Neuronal stem cell (in vitro differentiated cells): ENCODE data around the gene INHBB.
A peak's percentile ranks its signal among the peaks of the same experiment; 100 is the strongest.

Source experiments
- DNase-seq: peaks from one replicate; pipeline ENCODE4 v3.0.0-alpha.2; 2013; ENCODE audit warnings: low spot score
- H2AFZ ChIP-seq: one replicate; pipeline ENCODE4 v1.6.1; 2013; ENCODE audit warnings: mild to moderate bottlenecking, low read length, inconsistent platforms
- H2AK5ac ChIP-seq: 2 replicates; pipeline ENCODE4 v1.6.1; 2013; ENCODE audit warnings: low read depth, mild to moderate bottlenecking, inconsistent platforms, low read length, moderate library complexity, mixed read lengths
- H2BK120ac ChIP-seq: 2 replicates; pipeline ENCODE4 v1.6.1; 2013; ENCODE audit warnings: low read depth, mild to moderate bottlenecking, inconsistent platforms, low read length, moderate library complexity, mixed read lengths
- H2BK12ac ChIP-seq: one replicate; pipeline ENCODE4 v1.6.1; 2013; ENCODE audit warnings: low read length, inconsistent platforms
- H2BK15ac ChIP-seq: 2 replicates; pipeline ENCODE4 v1.6.1; 2013; ENCODE audit warnings: mild to moderate bottlenecking, low read length, inconsistent platforms, mixed read lengths
- H2BK5ac ChIP-seq: one replicate; pipeline ENCODE4 v1.6.1; 2013; ENCODE audit warnings: inconsistent platforms, mild to moderate bottlenecking, low read length, moderate library complexity
- H3K14ac ChIP-seq: one replicate; pipeline ENCODE4 v1.6.1; 2013; ENCODE audit warnings: low read length, inconsistent platforms
- H3K18ac ChIP-seq: 2 replicates; pipeline ENCODE4 v1.6.1; 2013; ENCODE audit warnings: low read length, inconsistent platforms
- H3K23ac ChIP-seq: 2 replicates; pipeline ENCODE4 v1.6.1; 2013; ENCODE audit warnings: low read depth, mild to moderate bottlenecking, mixed read lengths, low read length, inconsistent platforms; ENCODE audit not compliant: poor library complexity
- H3K27ac ChIP-seq: replicated peaks from 3 replicates; pipeline ENCODE4 v1.5.1; 2013; ENCODE audit warnings: low read length, inconsistent platforms
- H3K27me3 ChIP-seq, 3 experiments: 2 replicates each; pipeline ENCODE4 v1.6.1; 2013; ENCODE audit warnings: low read length in 3 of 3, mild to moderate bottlenecking in 2 of 3, inconsistent platforms in 1 of 3, low read depth in 1 of 3, mixed read lengths in 1 of 3, moderate library complexity in 1 of 3; ENCODE audit not compliant: control insufficient read depth in 3 of 3, insufficient read depth in 3 of 3
- H3K36me3 ChIP-seq, 2 donors: replicated peaks in 1 of 2; 2 replicates each; pipeline ENCODE4 v1.6.1; 2013; ENCODE audit warnings: low read length in 2 of 2; ENCODE audit not compliant: control insufficient read depth in 2 of 2, insufficient read depth in 2 of 2
- H3K4ac ChIP-seq: 2 replicates; pipeline ENCODE4 v1.6.1; 2013; ENCODE audit warnings: inconsistent platforms, mild to moderate bottlenecking, low read length, moderate library complexity
- H3K4me1 ChIP-seq, 2 donors: 1 replicate in 1 of 2; 2 replicates in 1 of 2; pipeline ENCODE4 v1.6.1; 2013; ENCODE audit warnings: low read length in 2 of 2, low read depth in 1 of 2; ENCODE audit not compliant: control insufficient read depth in 2 of 2, insufficient read depth in 1 of 2
- H3K4me2 ChIP-seq: one replicate; pipeline ENCODE4 v1.6.1; 2013; ENCODE audit warnings: mild to moderate bottlenecking, low read length, inconsistent platforms; ENCODE audit not compliant: insufficient read depth, poor library complexity, severe bottlenecking
- H3K4me3 ChIP-seq, 2 donors: 2 replicates each; pipeline ENCODE4 v1.5.1; 2013; ENCODE audit warnings: low read length in 2 of 2, mild to moderate bottlenecking in 2 of 2, inconsistent platforms in 1 of 2, moderate library complexity in 1 of 2
- H3K79me1 ChIP-seq: one replicate; pipeline ENCODE4 v1.6.1; 2013; ENCODE audit warnings: low read depth, mild to moderate bottlenecking, inconsistent platforms, low read length, moderate library complexity
- H3K9ac ChIP-seq: one replicate; pipeline ENCODE4 v1.6.1; 2013; ENCODE audit warnings: mild to moderate bottlenecking, low read depth, low read length, inconsistent platforms; ENCODE audit not compliant: poor library complexity
- H3K9me3 ChIP-seq, 2 donors: replicated peaks in 1 of 2; 2 replicates each; pipeline versions ENCODE3 to v1.6.1; 2013; ENCODE audit warnings: low read length in 2 of 2, mild to moderate bottlenecking in 2 of 2, inconsistent platforms in 1 of 2, low read depth in 1 of 2, mixed read lengths in 1 of 2, moderate library complexity in 1 of 2; ENCODE audit not compliant: control insufficient read depth in 2 of 2, insufficient read depth in 1 of 2
- H4K8ac ChIP-seq: one replicate; pipeline ENCODE4 v1.6.1; 2013; ENCODE audit warnings: low read depth, mild to moderate bottlenecking, inconsistent platforms, low read length, moderate library complexity
- H4K91ac ChIP-seq: one replicate; pipeline ENCODE4 v1.6.1; 2013; ENCODE audit warnings: low read length, low read depth, mild to moderate bottlenecking, inconsistent platforms; ENCODE audit not compliant: poor library complexity
- WGBS, 2 donors: extraction: QIAGEN DNeasy Blood & Tissue Kit; methylation state at CpG; one replicate each; pipeline ENCODE4 v1.1.7; 2013; ENCODE audit warnings: missing lambda C conversion rate in 2 of 2, mixed read lengths in 1 of 2; ENCODE audit not compliant: insufficient read length in 2 of 2, insufficient replicate concordance in 1 of 2; ENCODE audit errors: extremely low coverage in 2 of 2; 5-methylcytosine and 5-hydroxymethylcytosine counted together

Gene INHBB

DNA sequence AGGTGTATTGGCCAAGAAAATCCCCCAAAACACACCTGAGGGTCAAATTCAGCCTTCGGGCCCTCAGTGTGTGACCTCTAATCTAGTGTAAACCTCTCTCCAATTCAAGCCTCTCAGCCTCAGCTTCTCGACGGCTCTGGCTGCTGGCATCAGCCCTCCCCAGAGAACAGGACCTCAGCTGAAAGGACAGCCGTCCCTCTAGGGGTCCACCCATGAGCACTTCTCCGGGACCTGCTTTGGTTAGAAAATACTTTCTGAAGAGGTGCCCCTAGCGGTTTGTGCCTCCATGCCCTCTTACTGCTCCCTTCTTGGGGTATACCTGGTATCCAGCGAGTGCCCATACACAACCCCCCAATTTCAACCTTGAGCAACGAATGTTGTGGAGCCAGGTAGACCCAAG, 48.8 kb downstream of the INHBB start:
- Histone ChIP-seq H2BK120ac (peak overlapping the region; percentile 54), H2AFZ (no peak overlapping the region), H3K14ac (no peak overlapping the region), H2AK5ac (no peak overlapping the region), H3K4me3 (no peak overlapping the region), H2BK5ac (no peak overlapping the region), H3K36me3 (peaks cover 0 to 1% of the 10 kb centered on the region in 2 donors), H3K27me3 (peaks cover 0 to 50% (median 0%) of the 10 kb centered on the region in 3 experiments), H3K9me3 (no peaks in the 10 kb centered on the region), H3K4me1 (peaks cover 0 to 3% of the 10 kb centered on the region in 2 donors), H2BK15ac (no peak overlapping the region), H2BK12ac (no peak overlapping the region), H3K18ac (no peak overlapping the region), H4K8ac (no peak overlapping the region), H3K79me1 (peaks cover 2% of the 10 kb centered on the region), H3K9ac (peak overlapping the region; percentile 40), H3K23ac (no peak overlapping the region), H3K4me2 (no peak overlapping the region), H4K91ac (no peak overlapping the region), H3K27ac (no peak overlapping the region), H3K4ac (peak overlapping the region; percentile 42)
- DNase-seq: no peak
- no CpG with 5 or more reads among the region's 8 CpGs for WGBS, 2 donors

DNA sequence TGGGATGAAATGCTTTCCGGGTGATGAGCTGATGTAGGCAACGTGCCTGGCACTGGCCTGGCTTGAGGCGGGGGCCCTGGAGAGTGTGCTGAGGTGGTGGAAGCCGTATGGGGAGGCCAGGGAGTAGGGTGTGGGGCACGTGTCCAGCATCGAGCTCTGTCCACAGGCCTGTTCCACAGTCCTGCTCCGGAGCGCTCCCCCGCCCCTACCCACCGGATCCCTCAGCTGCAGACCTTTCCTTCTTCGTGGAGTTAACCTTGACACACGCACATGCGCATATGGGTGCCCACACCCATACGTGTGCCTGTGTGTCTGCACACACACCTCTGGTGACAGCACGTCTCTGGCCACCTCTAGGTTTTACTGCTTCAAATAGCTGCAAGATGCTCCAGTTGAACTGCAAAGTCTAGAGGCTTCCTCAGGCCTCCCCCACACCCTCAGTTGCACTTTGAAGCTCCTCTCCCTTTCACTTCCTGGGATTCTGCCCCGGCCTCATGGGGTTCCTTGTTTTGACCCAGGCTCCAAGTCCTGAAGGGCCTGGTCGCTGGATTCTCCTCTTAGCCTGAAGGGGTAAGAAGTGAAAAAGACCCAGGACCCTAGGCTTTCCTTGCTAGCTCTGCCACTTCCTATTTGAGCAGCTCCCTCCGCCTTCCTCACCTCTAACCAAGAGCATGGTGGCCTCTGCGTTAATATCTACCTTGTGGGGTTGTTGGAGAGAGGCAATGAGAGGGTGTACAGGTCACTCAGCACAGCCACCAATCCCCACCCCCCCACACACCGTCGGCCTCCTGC, 49.5 kb downstream of the INHBB start:
- no peak for DNase-seq
- no peak overlapping the region for H3K4me2 ChIP-seq

DNA sequence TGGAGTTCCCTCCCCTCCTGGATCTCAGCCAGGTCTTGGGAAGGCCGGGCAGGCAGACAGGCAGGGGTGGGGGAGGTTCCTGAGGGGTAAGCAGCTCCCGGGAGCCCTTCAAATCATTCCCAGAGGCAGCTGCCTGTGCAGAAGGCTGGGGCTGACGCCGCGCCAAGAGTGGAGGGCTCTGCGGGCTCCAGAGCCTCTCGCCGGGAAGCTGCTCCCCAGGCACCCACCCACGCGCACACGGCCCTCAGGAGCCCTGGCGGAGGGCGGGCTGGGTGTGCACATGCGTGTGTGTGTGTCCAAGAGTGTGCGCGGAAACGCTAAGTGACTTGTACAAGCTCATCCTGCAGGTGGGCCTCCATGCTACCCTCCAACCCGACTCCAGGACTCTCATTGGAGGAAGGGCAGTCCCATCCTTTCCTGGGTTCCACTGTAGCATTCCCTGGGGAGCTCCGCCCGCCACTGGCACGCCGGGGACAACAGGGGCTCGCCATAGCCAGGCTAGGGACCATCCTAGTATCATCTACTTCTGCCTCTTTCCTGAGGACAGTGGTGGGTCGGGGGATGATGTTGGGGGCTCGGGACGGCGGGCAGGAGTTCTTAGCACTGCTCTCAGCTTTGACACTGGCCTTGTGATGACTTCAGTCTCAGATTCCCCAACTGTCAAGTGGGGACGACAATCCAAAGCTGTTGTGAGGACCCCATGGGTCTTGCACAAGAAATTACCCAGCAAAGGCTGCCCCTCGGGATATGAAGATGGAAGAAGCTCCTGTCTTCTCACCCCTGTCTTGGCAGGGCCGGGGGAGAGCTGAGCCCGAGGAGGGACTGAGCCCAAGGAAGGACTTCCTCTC, 50.3 kb downstream of the INHBB start:
- H4K8ac ChIP-seq: peak overlapping the region; percentile 29
- H3K23ac ChIP-seq: no peak overlapping the region
- no peak overlapping the region for H4K91ac ChIP-seq
- no peak overlapping the region for H3K9ac ChIP-seq
- no peak overlapping the region for H2AFZ ChIP-seq
- no peak for DNase-seq
- H3K27me3 ChIP-seq: peaks cover 0 to 58% (median 0%) of the 10 kb centered on the region in 3 experiments
- peak overlapping the region; percentile 10 for H2AK5ac ChIP-seq
- H3K4me3 ChIP-seq: no peak overlapping the region
- H2BK15ac ChIP-seq: no peak overlapping the region
- no peak overlapping the region for H2BK12ac ChIP-seq
- no peak overlapping the region for H2BK120ac ChIP-seq
- H3K14ac ChIP-seq: peak overlapping the region; percentile 23
- peak overlapping the region; percentile 35 for H3K18ac ChIP-seq
- no CpG with 5 or more reads among the region's 31 CpGs for WGBS, 2 donors
- H3K36me3 ChIP-seq: peaks cover 0 to 1% of the 10 kb centered on the region in 2 donors
- no peak overlapping the region for H2BK5ac ChIP-seq
- H3K79me1 ChIP-seq: peaks cover 2% of the 10 kb centered on the region
- H3K4me1 ChIP-seq: peaks cover 0 to 3% of the 10 kb centered on the region in 2 donors
- no peak overlapping the region for H3K4me2 ChIP-seq
- no peak overlapping the region for H3K27ac ChIP-seq
- H3K9me3 ChIP-seq: no peaks in the 10 kb centered on the region
- no peak overlapping the region for H3K4ac ChIP-seq

More for the DNA sequence above, 49.5 kb downstream of the INHBB start:
- WGBS, 2 donors: no CpG with 5 or more reads among the region's 21 CpGs
- peak overlapping the region; percentile 54 for H2BK120ac ChIP-seq
- H4K8ac ChIP-seq: no peak overlapping the region
- peak overlapping the region; percentile 40 for H3K9ac ChIP-seq
- no peak overlapping the region for H2BK12ac ChIP-seq
- H3K27me3 ChIP-seq: peaks cover 0 to 50% (median 0%) of the 10 kb centered on the region in 3 experiments
- no peak overlapping the region for H4K91ac ChIP-seq
- H3K36me3 ChIP-seq: peaks cover 0 to 1% of the 10 kb centered on the region in 2 donors
- H3K79me1 ChIP-seq: peaks cover 2% of the 10 kb centered on the region
- H3K18ac ChIP-seq: peak overlapping the region; percentile 35
- no peaks in the 10 kb centered on the region for H3K9me3 ChIP-seq
- H3K4me3 ChIP-seq: no peak overlapping the region
- no peak overlapping the region for H2AK5ac ChIP-seq
- peak overlapping the region; percentile 77 for H3K14ac ChIP-seq
- H2AFZ ChIP-seq: no peak overlapping the region
- H3K4ac ChIP-seq: no peak overlapping the region
- no peak overlapping the region for H2BK5ac ChIP-seq
- H3K4me1 ChIP-seq: peaks cover 0 to 3% of the 10 kb centered on the region in 2 donors
- no peak overlapping the region for H3K27ac ChIP-seq
- peak overlapping the region; percentile 88 for H3K23ac ChIP-seq
- H2BK15ac ChIP-seq: no peak overlapping the region
